Aorta (tissue), 5 donors: Measurements from ENCODE around the gene CLEC4M. TPM values are rescaled to one million over a fixed set of nuclear protein-coding genes. Genes with fewer than 3 reads are reported as not detected.
"Not testable (repeated sequence)": the region's sequence is repeated elsewhere in the genome, so short reads cannot be mapped to it uniquely, and the experiment has no call there.

Source experiments
- ATAC-seq: fragments of 200-7000 bp; cut with Tn5 transposase; one replicate; pipeline ENCODE4 v1.9.1; 2022; ENCODE audit warnings: moderate library complexity; ENCODE audit not compliant: low FRiP score
- DNase-seq, 2 donors: peaks; one replicate each; pipeline ENCODE4 v3.0.0-alpha.2; 2020
- H3K27ac ChIP-seq, 2 donors: one replicate each; pipeline ENCODE4 v1.5.1; 2013; ENCODE audit warnings: low read length in 2 of 2, mild to moderate bottlenecking in 2 of 2, moderate library complexity in 2 of 2, control low read depth in 1 of 2, inconsistent platforms in 1 of 2, low read depth in 1 of 2
- H3K27me3 ChIP-seq, 2 donors: one replicate each; pipeline ENCODE4 v1.6.1; 2013; ENCODE audit warnings: control low read depth in 1 of 2, low read length in 1 of 2, mild to moderate bottlenecking in 1 of 2, moderate library complexity in 1 of 2; ENCODE audit not compliant: insufficient read depth in 2 of 2, control insufficient read depth in 1 of 2
- H3K36me3 ChIP-seq, 2 donors: one replicate each; pipeline ENCODE4 v1.6.1; 2013; ENCODE audit warnings: control low read depth in 1 of 2, low read length in 1 of 2, mild to moderate bottlenecking in 1 of 2; ENCODE audit not compliant: insufficient read depth in 2 of 2, control insufficient read depth in 1 of 2
- H3K4me1 ChIP-seq, 2 donors: one replicate each; pipeline ENCODE4 v1.6.1; 2013; ENCODE audit warnings: low read length in 2 of 2, control low read depth in 1 of 2, mild to moderate bottlenecking in 1 of 2, moderate library complexity in 1 of 2; ENCODE audit not compliant: insufficient read depth in 2 of 2, control insufficient read depth in 1 of 2
- H3K4me3 ChIP-seq, 2 donors: one replicate each; pipeline ENCODE4 v1.5.1; 2013; ENCODE audit warnings: low read length in 2 of 2, control low read depth in 1 of 2, mild to moderate bottlenecking in 1 of 2
- H3K9me3 ChIP-seq: one replicate; pipeline ENCODE4 v1.6.1; 2013; ENCODE audit warnings: mild to moderate bottlenecking, low read length; ENCODE audit not compliant: control insufficient read depth
- WGBS, 2 donors: extraction: QIAGEN DNeasy Blood & Tissue Kit; methylation state at CpG; one replicate each; pipeline ENCODE4 v1.1.7; 2013; 5-methylcytosine and 5-hydroxymethylcytosine counted together
- intact Hi-C, 2 donors: fragments of 100-400 bp; cut with DNase I; formaldehyde crosslinking; loops; one replicate each; pipeline versions ENCODE4 v1.14.2 to v1.15.0; 2022
- polyA plus RNA-seq, 2 donors: library from polyadenylated mRNA; stranded (reverse); fragments of 200-250 nt; gene quantifications; one replicate each; pipeline ENCODE4 v1.2.3, GENCODE V29; 2013
- total RNA-seq, 2 donors: library from RNA; stranded (reverse); fragmentation: NEBNext Ultra II Directional; extraction: Animal tissue kit (Norgen Biotek cat#: 25700); gene quantifications; one replicate each; pipeline ENCODE4 v1.2.1, GENCODE V29; 2021
- donor health status: healthy with polysubstance abuse.
- donor health status: Bipolar disorder and iron deficiency.
- donor health status: DM: no; HTN: no; CAD: no.
- donor health status: DM: no; HTN: no; CAD: no.
- donor health status: DM: yes; HTN: yes; CAD: no.

CLEC4M gene
- total and polyA plus RNA-seq, 4 donors = 0.50 TPM; not detected in 3

GRCh38 chr19:7744871-7745650 is 18.0 kb upstream of the CLEC4M start:
- Histone ChIP-seq H3K27me3 (peaks cover 0 to 1% of the 10 kb centered on the region in 2 donors), H3K9me3 (no peaks in the 10 kb centered on the region), H3K36me3 (no peaks in the 10 kb centered on the region), H3K4me3 (no peak overlapping the region), H3K27ac (no peak overlapping the region), H3K4me1 (no peaks in the 10 kb centered on the region)
- DNase-seq = no peak
- ATAC-seq = no peak
- intact Hi-C loops = no loop called here
- 76 to 77% methylated on average over 12 of the region's 12 CpGs for WGBS, 2 donors

DNA sequence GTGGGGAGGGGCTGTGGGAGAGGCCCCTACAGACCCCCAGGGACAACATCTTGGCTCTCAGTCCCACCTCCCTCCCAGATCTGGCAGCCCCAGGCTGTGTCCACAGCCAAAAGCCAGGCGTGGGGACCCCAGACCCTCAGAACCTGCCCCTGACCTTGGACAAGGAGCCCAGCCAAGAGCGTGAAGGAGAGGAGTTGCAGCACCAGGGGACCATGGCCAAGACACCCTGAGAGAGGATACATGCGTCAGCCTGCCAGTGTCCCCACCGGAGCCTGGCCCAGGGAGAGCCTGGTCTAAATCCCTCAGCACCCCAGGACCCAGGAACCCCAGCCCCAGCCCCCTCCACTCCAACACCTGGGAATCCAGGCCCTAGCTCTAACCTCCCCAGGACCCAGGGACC is 16.7 kb upstream of the CLEC4M start:
- H3K9me3 ChIP-seq, H3K4me1 ChIP-seq, DNase-seq, H3K36me3 ChIP-seq, ATAC-seq, H3K27me3 ChIP-seq, H3K27ac ChIP-seq, H3K4me3 ChIP-seq, intact Hi-C loops: not testable (repeated sequence)
- 77 to 84% methylated on average over 4 of the region's 4 CpGs for WGBS, 2 donors

- H3K4me3 ChIP-seq = no peak within 1 kb of the TSS
- H3K36me3 ChIP-seq = no peaks in the 10 kb centered on the region
- DNase-seq = no peak
Observed at GRCh38 chr19:7746903-7747884, 15.8 kb upstream of the CLEC4M start, which contains the start of gene CD209. CD209 (minus strand) TSS chr19:7747534; CDS start chr19:7747511, 23 bp downstream.

DNA sequence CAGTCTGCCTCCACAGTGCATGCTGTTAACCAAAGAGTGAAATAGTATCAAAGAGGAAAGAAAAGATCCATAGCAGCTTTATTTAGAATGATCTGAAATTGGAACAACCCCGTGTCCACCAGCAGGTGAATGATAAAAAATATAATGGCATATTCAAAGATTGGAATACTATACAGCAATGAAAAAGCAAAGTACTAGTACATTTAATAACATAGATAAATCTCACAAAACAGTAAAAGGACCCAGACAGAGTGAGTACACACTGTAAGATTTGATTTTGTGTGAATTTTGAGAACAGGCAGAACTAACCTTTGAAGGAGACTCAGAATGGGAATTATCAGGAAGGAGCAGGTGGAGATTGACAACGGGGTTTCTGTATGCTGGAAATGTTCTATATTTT is 14.9 kb upstream of the CLEC4M start:
- intact Hi-C loops = no loop called here
- no peak for DNase-seq
- Histone ChIP-seq H3K36me3 (no peaks in the 10 kb centered on the region), H3K4me3 (no peak overlapping the region), H3K9me3 (peaks cover 2% of the 10 kb centered on the region), H3K27me3 (peaks cover 0 to 1% of the 10 kb centered on the region in 2 donors), H3K4me1 (no peaks in the 10 kb centered on the region), H3K27ac (no peak overlapping the region)
- WGBS, 2 donors = 69 to 73% methylated on average over 2 of the region's 2 CpGs
- ATAC-seq = no peak

More at GRCh38 chr19:7746903-7747884, 15.8 kb upstream of the CLEC4M start, which contains the start of gene CD209:
- Histone ChIP-seq H3K9me3 (no peaks in the 10 kb centered on the region), H3K27me3 (peaks cover 0 to 1% of the 10 kb centered on the region in 2 donors), H3K27ac (no peak within 1 kb of the TSS), H3K4me1 (no peaks in the 10 kb centered on the region)
- intact Hi-C loops = no loop called here
- WGBS, 2 donors = 43 to 51% methylated on average over 7 of the region's 7 CpGs
- ATAC-seq = no peak

- 21 to 25% methylated on average over 4 of the region's 4 CpGs for WGBS, 2 donors
- H3K27me3 ChIP-seq = peaks cover 0 to 1% of the 10 kb centered on the region in 2 donors
- ATAC-seq (no peak), DNase-seq (no peak)
- no peak overlapping the region for H3K4me3 ChIP-seq
- H3K27ac ChIP-seq = no peak overlapping the region
- no peaks in the 10 kb centered on the region for H3K4me1 ChIP-seq
- peaks cover 2% of the 10 kb centered on the region for H3K9me3 ChIP-seq
- intact Hi-C loops = no loop called here
- H3K36me3 ChIP-seq = no peaks in the 10 kb centered on the region
Observed at GRCh38 chr19:7748756-7749155, 14.3 kb upstream of the CLEC4M start.

GRCh38 chr19:7751157-7751783 is 11.8 kb upstream of the CLEC4M start:
- Histone ChIP-seq H3K9me3 (peaks cover 4% of the 10 kb centered on the region), H3K4me3 (no peak overlapping the region), H3K36me3 (no peaks in the 10 kb centered on the region), H3K4me1 (no peaks in the 10 kb centered on the region), H3K27me3 (peaks cover 0 to 1% of the 10 kb centered on the region in 2 donors), H3K27ac (no peak overlapping the region)
- ATAC-seq = no peak
- 72 to 73% methylated on average over 12 of the region's 12 CpGs for WGBS, 2 donors
- no peak for DNase-seq
- intact Hi-C loops = no loop called here

GRCh38 chr19:7756258-7756657 is 6.8 kb upstream of the CLEC4M start:
- H3K9me3 ChIP-seq = peaks cover 15% of the 10 kb centered on the region
- H3K36me3 ChIP-seq = no peaks in the 10 kb centered on the region
- 28 to 42% methylated on average over 4 of the region's 4 CpGs for WGBS, 2 donors
- no peaks in the 10 kb centered on the region for H3K27me3 ChIP-seq
- no peak for DNase-seq
- no peak for ATAC-seq
- intact Hi-C loops = no loop called here
- no peaks in the 10 kb centered on the region for H3K4me1 ChIP-seq
- no peak overlapping the region for H3K4me3 ChIP-seq
- no peak overlapping the region for H3K27ac ChIP-seq

- WGBS, 2 donors = 75 to 84% methylated on average over 3 of the region's 3 CpGs
- Histone ChIP-seq H3K9me3 (peaks cover 15% of the 10 kb centered on the region), H3K4me3 (no peak overlapping the region), H3K4me1 (no peaks in the 10 kb centered on the region), H3K36me3 (no peaks in the 10 kb centered on the region), H3K27ac (no peak overlapping the region), H3K27me3 (no peaks in the 10 kb centered on the region)
- intact Hi-C loops = no loop called here
- ATAC-seq = no peak
- DNase-seq = no peak
Observed at GRCh38 chr19:7757358-7757757, 5.7 kb upstream of the CLEC4M start.
